Astrocyte of the hippocampus (primary cell): ENCODE data around the gene USP20.

ENCODE experiments used
- DNase-seq: peaks from one replicate; pipeline ENCODE4 v3.0.0; 2011; ENCODE audit warnings: low read depth, low spot score

Gene USP20

GRCh38 chr9:129918296-129918950 is 83.2 kb downstream of the USP20 start:
- DNase-seq: no peak

DNA sequence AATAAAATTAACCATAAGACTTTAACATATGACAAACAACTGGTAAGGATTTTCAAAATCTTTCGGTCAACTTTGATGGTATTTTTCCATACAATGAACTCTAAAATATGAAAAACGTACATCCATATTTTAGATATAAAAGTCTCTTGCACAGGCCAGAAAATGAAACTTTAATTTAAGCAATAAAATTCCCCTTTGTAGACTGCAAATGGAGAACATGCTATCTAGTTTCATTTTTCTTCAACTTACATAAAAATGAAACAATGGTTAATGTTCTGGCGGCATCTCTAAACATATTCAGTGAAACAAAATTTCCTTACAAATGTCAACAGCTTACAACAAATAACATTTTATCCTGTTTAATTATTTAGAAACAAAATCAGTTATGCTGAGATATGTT is 84.0 kb downstream of the USP20 start:
- no peak for DNase-seq

DNA sequence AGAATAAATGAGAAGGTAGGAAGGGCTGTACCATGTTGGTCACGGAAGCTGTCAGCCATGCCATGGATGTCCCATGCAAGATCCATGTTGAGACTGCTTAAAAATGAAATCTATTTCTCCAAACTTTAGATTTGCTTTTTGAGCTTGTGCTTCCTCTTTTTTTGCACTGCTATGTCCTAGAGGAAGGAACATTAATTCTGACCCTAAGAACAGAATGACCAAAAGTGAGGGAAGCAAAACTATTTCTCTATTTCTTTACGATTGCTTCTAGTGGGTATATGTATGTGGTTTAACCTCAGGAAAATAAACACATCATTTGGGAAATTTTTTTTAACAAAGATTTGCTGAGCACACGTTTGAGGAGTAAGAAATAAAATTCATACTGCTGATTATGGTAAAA is 84.6 kb downstream of the USP20 start:
- no peak for DNase-seq

DNA sequence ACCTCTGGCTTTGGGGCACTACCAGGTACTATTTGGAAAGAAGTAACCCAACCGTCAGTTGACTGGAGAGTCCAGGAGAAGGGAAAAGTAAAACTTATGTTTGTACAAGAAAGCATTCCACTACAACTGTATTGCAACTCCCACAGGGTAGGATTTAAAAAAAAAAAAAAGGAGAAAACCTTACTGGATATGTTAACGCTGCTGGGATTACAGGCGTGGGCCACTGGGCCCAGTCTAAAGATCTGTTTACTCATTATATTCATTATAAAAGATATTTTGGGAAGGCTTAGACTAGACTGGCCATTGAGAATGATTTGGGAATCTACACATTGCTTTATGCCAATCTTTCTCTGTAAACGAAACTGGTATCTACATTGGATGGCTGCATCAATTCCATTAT is 86.6 kb downstream of the USP20 start:
- no peak for DNase-seq

DNA sequence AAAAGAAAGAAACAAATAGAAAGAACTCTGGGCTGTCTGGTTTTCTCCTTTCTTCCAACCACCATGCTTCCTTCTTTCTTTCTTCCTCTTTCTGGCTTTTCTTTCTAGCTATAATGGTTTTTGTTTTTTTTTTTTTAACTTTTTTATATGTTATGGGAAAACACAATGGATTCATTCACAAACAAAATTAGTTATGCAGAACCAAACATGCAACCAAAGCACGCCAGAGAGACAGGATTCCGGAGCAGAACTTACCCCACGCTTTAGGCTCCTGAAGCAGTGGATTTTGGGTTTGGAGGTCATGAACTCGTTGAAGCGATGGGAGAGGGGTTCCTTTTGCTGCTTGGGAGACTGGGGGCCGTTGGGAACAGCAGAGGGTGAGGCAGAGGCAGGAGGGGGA is 88.3 kb downstream of the USP20 start:
- no peak for DNase-seq

DNA sequence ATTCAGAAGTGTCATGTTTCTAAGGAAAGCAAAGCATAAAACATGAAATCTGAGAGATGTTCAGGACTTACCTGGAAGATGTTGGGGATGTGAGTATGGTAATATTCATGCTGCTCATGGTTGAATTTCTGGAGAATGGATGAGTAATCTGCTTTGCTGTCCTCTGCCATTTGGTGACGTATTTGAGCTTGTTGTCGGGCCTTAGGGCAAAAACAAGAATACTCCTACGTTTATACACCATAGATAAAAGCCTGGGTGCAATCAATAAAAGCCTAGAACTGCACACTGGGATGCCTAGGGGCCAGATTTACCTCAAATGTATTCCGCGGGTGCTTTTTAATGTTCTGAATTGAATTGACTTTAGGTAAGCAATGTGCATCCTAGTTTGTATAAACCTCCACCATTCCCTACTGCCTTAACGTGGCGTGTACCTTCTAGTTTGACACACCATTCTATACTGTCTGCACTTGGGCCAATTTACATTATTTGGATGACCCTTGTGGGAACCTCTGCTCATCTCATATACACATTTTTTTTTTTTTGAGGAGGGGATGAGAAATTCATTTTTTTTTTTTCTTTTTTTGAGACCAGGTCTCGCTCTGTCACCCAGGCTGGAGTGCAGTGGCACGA is 94.4 kb downstream of the USP20 start:
- no peak for DNase-seq

GRCh38 chr9:129930743-129931142 is 95.5 kb downstream of the USP20 start:
- no peak for DNase-seq
